Measurements from ENCODE around the gene GNB1L. TPM values are rescaled to one million over a fixed set of nuclear protein-coding genes. Genes with fewer than 3 reads are reported as not detected.

Gene GNB1L
- total and polyA plus RNA-seq, 2 of the 13 experiments (the other 11 are each of a cell fraction or from before 2014, with no cell fraction given) = 2.5 to 7.4 TPM

DNA sequence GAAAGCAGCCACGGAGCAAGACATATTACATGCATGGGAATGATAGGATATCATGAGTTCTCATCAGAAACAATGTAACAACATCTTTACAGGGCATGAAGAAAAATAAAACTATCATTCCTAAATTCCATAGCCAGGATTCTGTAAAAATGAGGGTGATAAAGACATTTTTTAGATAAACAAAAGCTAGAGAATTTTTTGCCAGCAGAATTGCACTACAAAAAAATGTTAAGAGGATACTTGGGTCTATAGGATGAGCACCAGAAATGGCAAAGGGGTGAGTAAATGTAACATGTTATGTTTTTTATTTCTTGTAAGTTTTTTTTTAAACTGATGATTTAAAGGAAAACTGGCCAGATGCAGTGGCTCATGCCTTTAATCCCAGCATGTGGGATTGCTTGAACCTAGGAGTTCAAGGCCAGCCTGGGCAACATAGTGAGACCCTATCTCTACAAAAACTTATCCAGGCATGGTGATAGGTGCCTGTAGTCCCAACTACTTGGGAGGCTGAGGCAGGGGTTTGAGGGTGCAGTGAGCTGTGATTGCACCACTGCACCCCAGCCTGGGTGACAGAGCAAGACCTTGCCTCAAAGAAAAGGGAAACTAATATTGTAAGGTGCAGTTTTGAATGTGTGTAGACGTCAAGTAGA lies 60.9 kb downstream of the GNB1L start:
- no peaks in the 10 kb centered on the region for H4K20me1 ChIP-seq (ENCODE audit: insufficient read depth, low read length)
- in situ Hi-C loops (cut with HindIII; ENCODE audit: extremely low pct_ligation_motif_present, low pct_unique_long_range_greater_than_20kb) (no loop called here), intact Hi-C loops (cut with micrococcal nuclease; ENCODE audit: unreplicated experiment) (no loop called here)
- H3K9ac ChIP-seq (ENCODE audit: insufficient read depth, low read depth, low read length) = no peak overlapping the region
- no peak for ATAC-seq
- no peak for FAIRE-seq
- ChIA-PET CTCF (ENCODE audit: low intra/inter-chr PET ratio, low total read pairs) (no interaction called here), POLR2A (no interaction called here)
- no peaks in the 10 kb centered on the region for H3K27me3 ChIP-seq (ENCODE audit: control insufficient read depth in 1 of 2, insufficient read depth in 2 of 2, low read length in 2 of 2)
- no TSS peak for BruUV-seq (replicated peaks)
- H3K79me2 ChIP-seq (ENCODE audit: insufficient read depth, low read length) = no peaks in the 10 kb centered on the region
- H2AFZ ChIP-seq (ENCODE audit: low read length) = no peak overlapping the region
- no peak for DNase-seq (ENCODE audit: low spot score)
- peaks cover 7% of the 10 kb centered on the region; the same call in 1 of the 2 replicates for H3K4me1 ChIP-seq (ENCODE audit: insufficient read depth, low read length)
- H3K4me3 ChIP-seq (replicated peaks in 1 of 3; ENCODE audit: insufficient read depth in 1 of 3, low read depth in 2 of 3, low read length in 3 of 3) = no peak overlapping the region
- 43% methylated on average over 2 of the region's 2 CpGs for WGBS (ENCODE audit: low lambda C conversion rate)
- H3K9me3 ChIP-seq (ENCODE audit: low read length) = no peaks in the 10 kb centered on the region
- no peak overlapping the region for H3K4me2 ChIP-seq (ENCODE audit: low read depth, low read length)
- no peak for TF ChIP-seq FOSL1 (CRISPR knock-in tag; IDR thresholded peaks at IDR 0.05; ENCODE audit: borderline replicate concordance)
- H3K36me3 ChIP-seq (replicated peaks in 1 of 2; ENCODE audit: control insufficient read depth in 1 of 2, insufficient read depth in 2 of 2, low read length in 2 of 2) = no peaks in the 10 kb centered on the region
- no peak overlapping the region for H3K27ac ChIP-seq (ENCODE audit: extremely low read length, insufficient read depth, low read length)

GRCh38 chr22:19793161-19793560 lies 61.5 kb downstream of the GNB1L start:
- 22% methylated on average over 2 of the region's 2 CpGs for WGBS (ENCODE audit: low lambda C conversion rate)
- in situ Hi-C loops (cut with HindIII; ENCODE audit: extremely low pct_ligation_motif_present, low pct_unique_long_range_greater_than_20kb) = no loop called here

More at GRCh38 chr22:19793161-19793560, 61.5 kb downstream of the GNB1L start:
- ChIA-PET POLR2A (no interaction called here), CTCF (ENCODE audit: low intra/inter-chr PET ratio, low total read pairs) (no interaction called here)
- intact Hi-C loops (cut with micrococcal nuclease; ENCODE audit: unreplicated experiment) = no loop called here
- H3K36me3 ChIP-seq (replicated peaks in 1 of 2; ENCODE audit: control insufficient read depth in 1 of 2, insufficient read depth in 2 of 2, low read length in 2 of 2) = no peaks in the 10 kb centered on the region
- H3K79me2 ChIP-seq (ENCODE audit: insufficient read depth, low read length) = no peaks in the 10 kb centered on the region
- no peak overlapping the region for H3K27ac ChIP-seq (ENCODE audit: extremely low read length, insufficient read depth, low read length)
- H2AFZ ChIP-seq (ENCODE audit: low read length) = no peak overlapping the region
- ATAC-seq (no peak), FAIRE-seq (no peak), DNase-seq (ENCODE audit: low spot score) (no peak)
- no peak overlapping the region for H3K9ac ChIP-seq (ENCODE audit: insufficient read depth, low read depth, low read length)
- no peak overlapping the region for H3K4me2 ChIP-seq (ENCODE audit: low read depth, low read length)
- no peaks in the 10 kb centered on the region for H3K9me3 ChIP-seq (ENCODE audit: low read length)
- BruUV-seq (replicated peaks) = no TSS peak
- TF ChIP-seq, protein P1, sequence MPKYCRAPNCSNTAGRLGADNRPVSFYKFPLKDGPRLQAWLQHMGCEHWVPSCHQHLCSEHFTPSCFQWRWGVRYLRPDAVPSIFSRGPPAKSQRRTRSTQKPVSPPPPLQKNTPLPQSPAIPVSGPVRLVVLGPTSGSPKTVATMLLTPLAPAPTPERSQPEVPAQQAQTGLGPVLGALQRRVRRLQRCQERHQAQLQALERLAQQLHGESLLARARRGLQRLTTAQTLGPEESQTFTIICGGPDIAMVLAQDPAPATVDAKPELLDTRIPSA (CRISPR knock-in tag; IDR thresholded peaks at IDR 0.05; ENCODE audit: borderline replicate concordance) = no peak
- TF ChIP-seq, protein P2, sequence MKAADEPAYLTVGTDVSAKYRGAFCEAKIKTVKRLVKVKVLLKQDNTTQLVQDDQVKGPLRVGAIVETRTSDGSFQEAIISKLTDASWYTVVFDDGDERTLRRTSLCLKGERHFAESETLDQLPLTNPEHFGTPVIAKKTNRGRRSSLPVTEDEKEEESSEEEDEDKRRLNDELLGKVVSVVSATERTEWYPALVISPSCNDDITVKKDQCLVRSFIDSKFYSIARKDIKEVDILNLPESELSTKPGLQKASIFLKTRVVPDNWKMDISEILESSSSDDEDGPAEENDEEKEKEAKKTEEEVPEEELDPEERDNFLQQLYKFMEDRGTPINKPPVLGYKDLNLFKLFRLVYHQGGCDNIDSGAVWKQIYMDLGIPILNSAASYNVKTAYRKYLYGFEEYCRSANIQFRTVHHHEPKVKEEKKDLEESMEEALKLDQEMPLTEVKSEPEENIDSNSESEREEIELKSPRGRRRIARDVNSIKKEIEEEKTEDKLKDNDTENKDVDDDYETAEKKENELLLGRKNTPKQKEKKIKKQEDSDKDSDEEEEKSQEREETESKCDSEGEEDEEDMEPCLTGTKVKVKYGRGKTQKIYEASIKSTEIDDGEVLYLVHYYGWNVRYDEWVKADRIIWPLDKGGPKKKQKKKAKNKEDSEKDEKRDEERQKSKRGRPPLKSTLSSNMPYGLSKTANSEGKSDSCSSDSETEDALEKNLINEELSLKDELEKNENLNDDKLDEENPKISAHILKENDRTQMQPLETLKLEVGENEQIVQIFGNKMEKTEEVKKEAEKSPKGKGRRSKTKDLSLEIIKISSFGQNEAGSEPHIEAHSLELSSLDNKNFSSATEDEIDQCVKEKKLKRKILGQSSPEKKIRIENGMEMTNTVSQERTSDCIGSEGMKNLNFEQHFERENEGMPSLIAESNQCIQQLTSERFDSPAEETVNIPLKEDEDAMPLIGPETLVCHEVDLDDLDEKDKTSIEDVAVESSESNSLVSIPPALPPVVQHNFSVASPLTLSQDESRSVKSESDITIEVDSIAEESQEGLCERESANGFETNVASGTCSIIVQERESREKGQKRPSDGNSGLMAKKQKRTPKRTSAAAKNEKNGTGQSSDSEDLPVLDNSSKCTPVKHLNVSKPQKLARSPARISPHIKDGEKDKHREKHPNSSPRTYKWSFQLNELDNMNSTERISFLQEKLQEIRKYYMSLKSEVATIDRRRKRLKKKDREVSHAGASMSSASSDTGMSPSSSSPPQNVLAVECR (CRISPR knock-in tag; IDR thresholded peaks at IDR 0.05; ENCODE audit: borderline replicate concordance) = no peak
- no peak for TF ChIP-seq SALL1 (CRISPR knock-in tag; IDR thresholded peaks at IDR 0.05)
- TF ChIP-seq, protein P3, sequence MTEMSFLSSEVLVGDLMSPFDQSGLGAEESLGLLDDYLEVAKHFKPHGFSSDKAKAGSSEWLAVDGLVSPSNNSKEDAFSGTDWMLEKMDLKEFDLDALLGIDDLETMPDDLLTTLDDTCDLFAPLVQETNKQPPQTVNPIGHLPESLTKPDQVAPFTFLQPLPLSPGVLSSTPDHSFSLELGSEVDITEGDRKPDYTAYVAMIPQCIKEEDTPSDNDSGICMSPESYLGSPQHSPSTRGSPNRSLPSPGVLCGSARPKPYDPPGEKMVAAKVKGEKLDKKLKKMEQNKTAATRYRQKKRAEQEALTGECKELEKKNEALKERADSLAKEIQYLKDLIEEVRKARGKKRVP (CRISPR knock-in tag; IDR thresholded peaks at IDR 0.05) = no peak
- no peaks in the 10 kb centered on the region for H3K27me3 ChIP-seq (ENCODE audit: control insufficient read depth in 1 of 2, insufficient read depth in 2 of 2, low read length in 2 of 2)
- no peaks in the 10 kb centered on the region for H4K20me1 ChIP-seq (ENCODE audit: insufficient read depth, low read length)
- no peak overlapping the region for H3K4me3 ChIP-seq (replicated peaks in 1 of 3; ENCODE audit: insufficient read depth in 1 of 3, low read depth in 2 of 3, low read length in 3 of 3)
- H3K4me1 ChIP-seq (ENCODE audit: insufficient read depth, low read length) = peaks cover 7% of the 10 kb centered on the region; the same call in 1 of the 2 replicates

Measured in HepG2 (cell line).